OCI-LY7 (cell line): ENCODE measurements around the gene LDLRAD4. TPM values are rescaled to one million over a fixed set of nuclear protein-coding genes. Genes with fewer than 3 reads are reported as not detected.

Experiments used
- BruUV-seq: library from RNA; stranded (reverse); fragments of 400-500 nt; replicated peaks from 2 replicates; lab custom pipeline; 2021; lab: Mats Ljungman, UMichigan
- CTCF ChIA-PET: fragments of 300-600 bp; sonication (Branson Sonifier 250); formaldehyde crosslinking; loops from one replicate; lab custom pipeline; 2022; ENCODE audit warnings: antibody characterized with exemption; ENCODE audit not compliant: unreplicated experiment; lab: Charles Lee
- POLR2A ChIA-PET: fragments of 300-600 bp; sonication (Branson Sonifier 250); formaldehyde crosslinking; loops from one replicate; lab custom pipeline; 2022; ENCODE audit warnings: antibody characterized with exemption; lab: Charles Lee
- DNase-seq: peaks from one replicate; pipeline ENCODE4 v3.0.0-alpha.2; 2015; ENCODE audit warnings: low spot score
- H2AFZ ChIP-seq: fragments of 200-600 bp; sonication (generic), shearing (Covaris generic); 2 replicates; pipeline ENCODE4 v1.6.1; 2014; ENCODE audit warnings: mild to moderate bottlenecking, antibody characterized with exemption, low read length, moderate library complexity
- H3K27ac ChIP-seq: fragments of 200-600 bp; sonication (generic); 2 replicates; pipeline ENCODE4 v1.5.1; 2014; ENCODE audit warnings: mixed run types, low read depth, mild to moderate bottlenecking, moderate library complexity, low read length, inconsistent platforms; ENCODE audit not compliant: poor library complexity, severe bottlenecking
- H3K36me3 ChIP-seq: fragments of 200-600 bp; sonication (generic); 2 replicates; pipeline ENCODE4 v1.6.1; 2014; ENCODE audit warnings: mild to moderate bottlenecking, antibody characterized with exemption, low read length, moderate library complexity, mixed read lengths; ENCODE audit not compliant: insufficient read depth
- H3K4me1 ChIP-seq: fragments of 200-600 bp; sonication (generic); 2 replicates; pipeline ENCODE4 v1.5.1; 2014; ENCODE audit warnings: mild to moderate bottlenecking, low read length; ENCODE audit not compliant: insufficient read depth, poor library complexity, severe bottlenecking
- H3K4me2 ChIP-seq: fragments of 200-600 bp; sonication (generic); 2 replicates; pipeline ENCODE4 v1.6.1; 2014; ENCODE audit warnings: mild to moderate bottlenecking, low read length
- H3K4me3 ChIP-seq: fragments of 200-600 bp; sonication (generic); 2 replicates; pipeline ENCODE4 v1.5.1; 2014; ENCODE audit warnings: mild to moderate bottlenecking, low read depth, low read length; ENCODE audit not compliant: poor library complexity, severe bottlenecking
- H3K79me2 ChIP-seq: fragments of 200-600 bp; sonication (generic); 2 replicates; pipeline ENCODE4 v1.6.1; 2016; ENCODE audit warnings: low read depth, mild to moderate bottlenecking, low read length, moderate library complexity, mixed read lengths; ENCODE audit not compliant: insufficient read depth
- H3K9me2 ChIP-seq: fragments of 200-600 bp; sonication (generic); 2 replicates; pipeline ENCODE4 v1.6.1; 2016; ENCODE audit warnings: mild to moderate bottlenecking, low read length, mixed read lengths; ENCODE audit not compliant: insufficient read depth
- H3K9me3 ChIP-seq: fragments of 200-600 bp; sonication (generic); 2 replicates; pipeline ENCODE4 v1.6.1; 2014; ENCODE audit warnings: mild to moderate bottlenecking, mixed run types, low read length, mixed read lengths
- H4K20me1 ChIP-seq: fragments of 200-600 bp; sonication (generic); 2 replicates; pipeline ENCODE4 v1.6.1; 2014; ENCODE audit warnings: mild to moderate bottlenecking, antibody characterized with exemption, low read length, moderate library complexity, mixed read lengths; ENCODE audit not compliant: insufficient read depth
- EZH2phosphoT487 ChIP-seq: fragments of 200-600 bp; sonication (generic); IDR thresholded peaks from 2 replicates; pipeline ENCODE4 v1.6.1; 2018; ENCODE audit warnings: low read depth, borderline replicate concordance, mild to moderate bottlenecking, mixed run types, antibody characterized with exemption, low read length, moderate library complexity, mixed read lengths
- intact Hi-C: fragments of 100-400 bp; cut with micrococcal nuclease; formaldehyde crosslinking; loops from one replicate; pipeline ENCODE4 v1.10.0; 2022; ENCODE audit not compliant: unreplicated experiment
- total RNA-seq, 2 experiments: library from RNA; depleted of rRNA in 1 of 2; stranded (reverse); fragments of >200 nt in 1 of 2; shearing (Covaris generic) in 1 of 2; gene quantifications; 2 replicates each; pipeline ENCODE4 v1.2.3, GENCODE V29; 2014 to 2022
- TF ChIP-seq, protein P1 (sequence below): fragments of 200-600 bp; sonication (generic); conservative IDR thresholded peaks from 2 replicates; pipeline ENCODE4 v1.5.1; 2014; ENCODE audit warnings: mild to moderate bottlenecking, antibody characterized with exemption, low read length, moderate library complexity, mixed read lengths

Gene LDLRAD4
- total RNA-seq, 2 experiments from 2014 or later = 26.2 to 43.8 TPM

GRCh38 chr18:13405305-13406038, 186.9 kb downstream of the LDLRAD4 start:
- CTCF ChIA-PET = no interaction called here
- intact Hi-C loops = no loop called here
- no peak overlapping the region for H3K4me3 ChIP-seq

GRCh38 chr18:13406049-13406615, 187.6 kb downstream of the LDLRAD4 start:
- no peaks in the 10 kb centered on the region for H3K36me3 ChIP-seq
- no peaks in the 10 kb centered on the region for H3K9me3 ChIP-seq
- CTCF ChIA-PET = no interaction called here

More at GRCh38 chr18:13405305-13406038, 186.9 kb downstream of the LDLRAD4 start:
- DNase-seq = no peak
- TF ChIP-seq, protein P1, sequence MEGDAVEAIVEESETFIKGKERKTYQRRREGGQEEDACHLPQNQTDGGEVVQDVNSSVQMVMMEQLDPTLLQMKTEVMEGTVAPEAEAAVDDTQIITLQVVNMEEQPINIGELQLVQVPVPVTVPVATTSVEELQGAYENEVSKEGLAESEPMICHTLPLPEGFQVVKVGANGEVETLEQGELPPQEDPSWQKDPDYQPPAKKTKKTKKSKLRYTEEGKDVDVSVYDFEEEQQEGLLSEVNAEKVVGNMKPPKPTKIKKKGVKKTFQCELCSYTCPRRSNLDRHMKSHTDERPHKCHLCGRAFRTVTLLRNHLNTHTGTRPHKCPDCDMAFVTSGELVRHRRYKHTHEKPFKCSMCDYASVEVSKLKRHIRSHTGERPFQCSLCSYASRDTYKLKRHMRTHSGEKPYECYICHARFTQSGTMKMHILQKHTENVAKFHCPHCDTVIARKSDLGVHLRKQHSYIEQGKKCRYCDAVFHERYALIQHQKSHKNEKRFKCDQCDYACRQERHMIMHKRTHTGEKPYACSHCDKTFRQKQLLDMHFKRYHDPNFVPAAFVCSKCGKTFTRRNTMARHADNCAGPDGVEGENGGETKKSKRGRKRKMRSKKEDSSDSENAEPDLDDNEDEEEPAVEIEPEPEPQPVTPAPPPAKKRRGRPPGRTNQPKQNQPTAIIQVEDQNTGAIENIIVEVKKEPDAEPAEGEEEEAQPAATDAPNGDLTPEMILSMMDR = no peak
- TF ChIP-seq EZH2phosphoT487 = no peak
- no peaks in the 10 kb centered on the region for H3K79me2 ChIP-seq
- H3K4me2 ChIP-seq = no peak overlapping the region
- H3K27ac ChIP-seq = no peak overlapping the region
- no peak overlapping the region for H2AFZ ChIP-seq
- H3K36me3 ChIP-seq = no peaks in the 10 kb centered on the region
- POLR2A ChIA-PET = interaction anchor here (0.7 kb wide), 1 partner anchor 584 kb away, joined by 3 read pairs; no protein-coding TSS in a partner anchor
- no TSS peak for BruUV-seq
- no peaks in the 10 kb centered on the region for H3K4me1 ChIP-seq
- H3K9me3 ChIP-seq = no peaks in the 10 kb centered on the region
- no peaks in the 10 kb centered on the region for H4K20me1 ChIP-seq
- H3K9me2 ChIP-seq = no peaks in the 10 kb centered on the region

More at GRCh38 chr18:13406049-13406615, 187.6 kb downstream of the LDLRAD4 start:
- no peak overlapping the region for H2AFZ ChIP-seq
- H3K4me2 ChIP-seq = no peak overlapping the region
- no peak for DNase-seq
- no peaks in the 10 kb centered on the region for H4K20me1 ChIP-seq
- no peak overlapping the region for H3K4me3 ChIP-seq
- no peak for TF ChIP-seq EZH2phosphoT487
- TF ChIP-seq, protein P1 = no peak
- H3K4me1 ChIP-seq = no peaks in the 10 kb centered on the region
- BruUV-seq = no TSS peak
- intact Hi-C loops = no loop called here
- no peaks in the 10 kb centered on the region for H3K79me2 ChIP-seq
- no peak overlapping the region for H3K27ac ChIP-seq
- POLR2A ChIA-PET = no interaction called here
- H3K9me2 ChIP-seq = no peaks in the 10 kb centered on the region
